AG10803 (cell line): ENCODE data around the gene PLEKHG3.
A peak's percentile ranks its signal among the peaks of the same experiment; 100 is the strongest.

Experiments
- DNase-seq: peaks from one replicate; pipeline ENCODE4 v3.0.0; 2010; ENCODE audit warnings: low read depth
- H3K4me3 ChIP-seq: 2 replicates; pipeline ENCODE4 v1.5.1; 2011; ENCODE audit warnings: mild to moderate bottlenecking, low read length, control low read depth
- TF ChIP-seq, protein P1 (sequence below): conservative IDR thresholded peaks from 2 replicates; pipeline ENCODE4 v1.5.1; 2011; ENCODE audit warnings: mild to moderate bottlenecking, low read length, control low read depth, inconsistent platforms

PLEKHG3 gene

GRCh38 chr14:64753374-64753773 lies 49.1 kb downstream of the PLEKHG3 start:
- DNase-seq, result no peak
- TF ChIP-seq, protein P1, sequence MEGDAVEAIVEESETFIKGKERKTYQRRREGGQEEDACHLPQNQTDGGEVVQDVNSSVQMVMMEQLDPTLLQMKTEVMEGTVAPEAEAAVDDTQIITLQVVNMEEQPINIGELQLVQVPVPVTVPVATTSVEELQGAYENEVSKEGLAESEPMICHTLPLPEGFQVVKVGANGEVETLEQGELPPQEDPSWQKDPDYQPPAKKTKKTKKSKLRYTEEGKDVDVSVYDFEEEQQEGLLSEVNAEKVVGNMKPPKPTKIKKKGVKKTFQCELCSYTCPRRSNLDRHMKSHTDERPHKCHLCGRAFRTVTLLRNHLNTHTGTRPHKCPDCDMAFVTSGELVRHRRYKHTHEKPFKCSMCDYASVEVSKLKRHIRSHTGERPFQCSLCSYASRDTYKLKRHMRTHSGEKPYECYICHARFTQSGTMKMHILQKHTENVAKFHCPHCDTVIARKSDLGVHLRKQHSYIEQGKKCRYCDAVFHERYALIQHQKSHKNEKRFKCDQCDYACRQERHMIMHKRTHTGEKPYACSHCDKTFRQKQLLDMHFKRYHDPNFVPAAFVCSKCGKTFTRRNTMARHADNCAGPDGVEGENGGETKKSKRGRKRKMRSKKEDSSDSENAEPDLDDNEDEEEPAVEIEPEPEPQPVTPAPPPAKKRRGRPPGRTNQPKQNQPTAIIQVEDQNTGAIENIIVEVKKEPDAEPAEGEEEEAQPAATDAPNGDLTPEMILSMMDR, result no peak
- H3K4me3 ChIP-seq, result no peak overlapping the region

DNA sequence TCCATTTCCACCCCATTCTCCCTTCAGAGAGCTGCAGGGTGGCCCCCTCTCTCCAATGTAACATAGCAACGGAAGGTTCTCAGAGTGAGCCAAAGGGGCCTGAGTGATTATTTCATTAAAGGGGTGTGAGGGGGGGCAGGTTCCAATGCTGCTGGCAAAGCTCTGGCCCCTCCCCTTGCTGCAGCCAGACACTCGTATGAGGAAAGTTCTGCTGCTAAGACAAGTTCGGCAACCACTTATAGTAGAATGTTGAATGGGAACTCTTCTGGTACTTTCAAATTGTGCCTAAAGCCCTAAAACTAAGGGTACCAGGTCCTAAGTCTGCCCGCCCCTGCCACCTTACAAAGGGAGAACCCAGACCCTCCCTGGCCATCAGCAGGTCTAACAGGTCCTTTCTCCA lies 49.8 kb downstream of the PLEKHG3 start:
- TF ChIP-seq, protein P1, result no peak
- no peak overlapping the region for H3K4me3 ChIP-seq
- no peak for DNase-seq

- no peak for DNase-seq
- H3K4me3 ChIP-seq, result no peak overlapping the region
- TF ChIP-seq, protein P1, result no peak
Measured at GRCh38 chr14:64754685-64755084, 50.5 kb downstream of the PLEKHG3 start.

GRCh38 chr14:64755781-64756221 lies 51.6 kb downstream of the PLEKHG3 start:
- peak; percentile 59 for DNase-seq
- TF ChIP-seq, protein P1, result no peak
- H3K4me3 ChIP-seq, result no peak overlapping the region

GRCh38 chr14:64756712-64757111 lies 52.5 kb downstream of the PLEKHG3 start:
- no peak for DNase-seq
- TF ChIP-seq, protein P1, result no peak
- no peak overlapping the region for H3K4me3 ChIP-seq

GRCh38 chr14:64757601-64758000 lies 53.4 kb downstream of the PLEKHG3 start:
- DNase-seq, result no peak
- TF ChIP-seq, protein P1, result no peak
- H3K4me3 ChIP-seq, result no peak overlapping the region

- H3K4me3 ChIP-seq, result no peak overlapping the region
- TF ChIP-seq, protein P1, result no peak
- DNase-seq, result peak; percentile 55
Measured at GRCh38 chr14:64758025-64758521, 53.8 kb downstream of the PLEKHG3 start.
